ENCODE data around the gene IFNL2.
"Not testable (repeated sequence)": the region's sequence is repeated elsewhere in the genome, so short reads cannot be mapped to it uniquely, and the experiment has no call there.

Gene IFNL2

DNA sequence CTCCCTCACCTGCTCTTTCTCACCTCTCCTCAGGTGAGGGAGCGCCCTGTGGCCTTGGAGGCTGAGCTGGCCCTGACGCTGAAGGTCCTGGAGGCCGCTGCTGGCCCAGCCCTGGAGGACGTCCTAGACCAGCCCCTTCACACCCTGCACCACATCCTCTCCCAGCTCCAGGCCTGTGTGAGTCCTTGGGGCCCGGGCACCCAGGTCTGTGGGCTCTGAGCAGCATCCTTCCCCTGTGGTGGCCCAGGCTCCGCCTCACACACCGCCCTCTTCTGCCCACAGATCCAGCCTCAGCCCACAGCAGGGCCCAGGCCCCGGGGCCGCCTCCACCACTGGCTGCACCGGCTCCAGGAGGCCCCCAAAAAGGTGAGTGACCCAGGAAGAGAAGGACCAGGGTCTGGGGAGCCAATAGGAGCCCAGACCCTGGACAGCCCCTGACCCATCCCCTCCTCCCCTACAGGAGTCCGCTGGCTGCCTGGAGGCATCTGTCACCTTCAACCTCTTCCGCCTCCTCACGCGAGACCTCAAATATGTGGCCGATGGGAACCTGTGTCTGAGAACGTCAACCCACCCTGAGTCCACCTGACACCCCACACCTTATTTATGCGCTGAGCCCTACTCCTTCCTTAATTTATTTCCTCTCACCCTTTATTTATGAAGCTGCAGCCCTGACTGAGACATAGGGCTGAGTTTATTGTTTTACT, 29.9 kb downstream of the IFNL2 start:
- peak; percentile 69 for DNase-seq

DNA sequence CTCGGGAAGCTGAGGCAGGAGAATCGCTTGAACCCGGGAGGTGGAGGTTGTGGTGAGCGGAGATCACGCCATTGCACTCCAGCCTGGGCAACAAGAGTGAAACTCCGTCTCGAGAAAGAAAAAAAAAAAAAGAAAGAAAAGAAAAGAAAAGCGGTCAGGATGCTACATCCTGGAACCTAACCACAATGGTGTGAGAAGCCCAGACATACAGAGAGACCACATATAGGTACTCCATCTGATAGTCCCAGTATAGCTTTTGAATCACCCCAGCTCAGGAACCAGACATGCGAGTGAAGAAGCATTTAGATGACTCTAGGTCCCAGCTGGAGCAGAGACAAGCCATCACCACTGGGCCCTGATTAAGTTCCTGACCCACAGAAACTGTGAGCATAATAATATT, 31.2 kb downstream of the IFNL2 start:
- DNase-seq, result peak; percentile 33

- no peak for DNase-seq
Measured at GRCh38 chr19:39299832-39300231, 31.6 kb downstream of the IFNL2 start.

DNA sequence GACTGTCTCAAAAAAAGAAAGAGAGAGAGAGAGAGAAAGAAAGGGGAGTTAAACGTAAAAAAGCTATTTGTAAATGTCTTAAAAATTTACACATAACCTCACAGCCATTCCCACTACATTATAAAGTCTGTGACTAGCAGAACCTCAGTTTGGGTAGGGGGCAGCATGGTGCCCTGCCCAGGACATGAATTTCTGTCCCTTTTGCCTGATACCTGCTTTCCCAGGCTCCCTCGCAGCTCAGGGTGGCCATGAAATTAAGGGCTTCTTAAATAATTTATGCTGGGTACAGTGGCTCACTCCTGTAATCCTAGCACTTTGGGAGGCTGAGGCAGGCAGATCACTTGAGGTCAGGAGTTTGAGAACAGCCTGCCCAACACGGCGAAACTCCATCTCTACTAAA, 32.8 kb downstream of the IFNL2 start:
- no peak for DNase-seq

GRCh38 chr19:39301562-39301961, 33.4 kb downstream of the IFNL2 start:
- no peak for DNase-seq

DNA sequence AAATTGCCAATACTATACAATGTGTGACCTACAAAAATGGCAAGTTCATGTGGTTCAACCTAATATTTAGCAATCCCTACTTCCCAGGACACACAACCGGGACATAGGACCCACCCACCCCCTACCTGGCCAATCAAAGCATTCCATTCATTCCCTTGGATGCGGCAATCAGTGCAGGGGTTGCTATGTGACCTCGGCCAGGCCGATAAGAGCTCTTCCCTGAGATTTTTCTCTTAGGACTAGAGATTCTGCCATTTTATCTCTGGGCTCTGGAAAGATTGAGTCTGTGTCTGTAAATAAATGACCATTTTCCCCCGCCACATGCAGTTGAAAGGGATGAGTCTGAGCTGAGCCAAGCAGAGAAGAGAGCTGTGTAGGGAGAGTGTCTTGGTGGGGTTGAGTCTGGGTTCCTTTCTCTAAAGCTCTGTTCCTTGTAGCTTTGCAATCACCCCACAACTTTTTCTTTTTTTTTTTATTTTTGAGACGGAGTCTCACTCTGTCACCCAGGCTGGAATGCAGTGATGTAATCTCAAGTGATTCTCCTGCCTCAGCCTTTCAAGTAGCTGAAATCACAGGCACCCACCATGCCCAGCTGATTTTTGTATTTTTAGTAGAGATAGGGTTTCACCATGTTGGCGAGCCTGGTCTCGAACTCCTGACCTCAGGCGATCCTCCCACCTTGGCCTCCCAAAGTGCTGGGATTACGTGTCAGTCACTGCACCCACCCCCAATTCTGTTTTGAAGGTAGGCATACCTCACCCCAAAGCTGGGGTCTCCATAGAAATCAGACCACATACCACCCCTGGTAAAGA, 35.4 kb downstream of the IFNL2 start:
- DNase-seq, result no peak

- DNase-seq, result no peak
Measured at GRCh38 chr19:39304185-39304513, 36.0 kb downstream of the IFNL2 start.

GRCh38 chr19:39304701-39305571, 36.7 kb downstream of the IFNL2 start:
- DNase-seq, result no peak

- DNase-seq, result no peak
Measured at GRCh38 chr19:39306075-39306474, 37.9 kb downstream of the IFNL2 start.

- no peak for DNase-seq
Measured at GRCh38 chr19:39307046-39307821, 39.0 kb downstream of the IFNL2 start.

GRCh38 chr19:39307822-39308530, 39.8 kb downstream of the IFNL2 start:
- no peak for DNase-seq

DNA sequence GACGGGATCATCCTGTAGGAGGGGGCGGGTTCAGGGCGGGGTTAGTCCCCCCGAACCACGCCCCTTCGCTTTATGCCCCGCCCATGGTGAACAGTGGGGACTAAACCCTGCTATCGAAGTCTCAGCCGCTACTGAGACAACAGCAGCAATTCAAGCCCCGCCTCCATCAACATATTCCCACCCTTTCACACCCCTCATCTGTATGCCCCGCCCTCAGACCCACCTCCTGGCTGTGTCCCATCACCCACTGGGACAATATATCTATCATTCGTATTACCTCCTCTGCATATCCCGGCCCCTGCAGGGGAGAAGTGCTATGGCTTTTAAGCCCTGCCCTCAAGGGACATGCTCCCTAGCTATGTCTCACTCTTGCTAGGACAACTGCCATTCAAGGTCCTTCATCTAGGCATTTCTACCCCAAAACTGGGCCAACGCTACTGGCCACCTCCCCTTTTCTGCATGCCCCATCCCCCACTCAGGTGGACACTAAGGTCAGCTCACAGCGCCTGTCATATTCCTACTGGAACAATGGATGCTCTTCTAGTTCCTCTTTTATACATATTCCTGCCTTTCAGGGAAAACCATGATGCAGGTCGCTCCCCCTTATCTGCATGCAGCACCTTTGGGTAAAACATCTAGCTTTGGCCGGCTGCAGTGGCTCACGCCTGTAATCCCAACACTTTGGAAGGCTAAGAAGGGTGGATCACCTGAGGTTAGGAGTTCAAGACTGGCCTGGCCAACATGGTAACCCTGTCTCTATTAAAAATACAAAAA, 40.5 kb downstream of the IFNL2 start:
- DNase-seq, result no peak

GRCh38 chr19:39309305-39309670, 41.1 kb downstream of the IFNL2 start:
- DNase-seq, result not testable (repeated sequence)

GRCh38 chr19:39310558-39311311, 42.5 kb downstream of the IFNL2 start:
- no peak for DNase-seq

DNA sequence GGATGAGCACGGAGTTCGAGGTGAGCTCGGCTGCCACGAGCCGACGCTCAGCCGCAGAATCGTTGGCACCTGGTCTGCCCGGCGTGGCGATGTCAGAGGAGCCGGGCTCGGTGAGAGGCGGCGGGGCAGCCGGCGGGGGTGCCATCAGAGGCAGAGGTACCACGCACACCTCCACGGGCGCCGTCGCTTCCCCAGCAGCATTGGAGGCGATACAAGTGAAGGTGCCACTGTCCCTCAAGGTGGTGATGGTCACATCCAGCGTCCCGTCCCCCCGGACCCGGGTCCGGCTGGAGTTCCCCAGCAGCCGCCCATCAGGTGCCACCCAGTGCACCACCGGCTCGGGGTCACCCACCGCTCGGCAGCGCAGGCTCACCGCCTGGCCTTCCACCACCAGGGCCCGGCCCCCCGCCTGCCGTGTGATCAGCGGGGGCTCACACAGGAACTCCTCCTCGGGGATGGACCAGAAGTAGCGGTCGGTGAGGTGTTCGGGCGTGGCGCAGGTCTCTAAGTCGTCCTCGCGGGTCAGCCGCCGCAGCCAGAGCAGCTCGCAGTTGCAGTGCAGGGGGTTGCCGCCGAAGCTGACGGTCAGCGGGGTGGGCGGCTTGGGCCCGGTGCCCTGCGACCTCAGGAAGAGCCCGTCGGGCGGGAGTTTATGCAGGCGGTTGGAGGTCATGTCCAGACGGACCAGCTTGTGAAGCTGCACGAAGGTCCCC, 46.0 kb downstream of the IFNL2 start:
- no peak for DNase-seq

GRCh38 chr19:39315933-39316332, 47.7 kb downstream of the IFNL2 start:
- no peak for DNase-seq

DNA sequence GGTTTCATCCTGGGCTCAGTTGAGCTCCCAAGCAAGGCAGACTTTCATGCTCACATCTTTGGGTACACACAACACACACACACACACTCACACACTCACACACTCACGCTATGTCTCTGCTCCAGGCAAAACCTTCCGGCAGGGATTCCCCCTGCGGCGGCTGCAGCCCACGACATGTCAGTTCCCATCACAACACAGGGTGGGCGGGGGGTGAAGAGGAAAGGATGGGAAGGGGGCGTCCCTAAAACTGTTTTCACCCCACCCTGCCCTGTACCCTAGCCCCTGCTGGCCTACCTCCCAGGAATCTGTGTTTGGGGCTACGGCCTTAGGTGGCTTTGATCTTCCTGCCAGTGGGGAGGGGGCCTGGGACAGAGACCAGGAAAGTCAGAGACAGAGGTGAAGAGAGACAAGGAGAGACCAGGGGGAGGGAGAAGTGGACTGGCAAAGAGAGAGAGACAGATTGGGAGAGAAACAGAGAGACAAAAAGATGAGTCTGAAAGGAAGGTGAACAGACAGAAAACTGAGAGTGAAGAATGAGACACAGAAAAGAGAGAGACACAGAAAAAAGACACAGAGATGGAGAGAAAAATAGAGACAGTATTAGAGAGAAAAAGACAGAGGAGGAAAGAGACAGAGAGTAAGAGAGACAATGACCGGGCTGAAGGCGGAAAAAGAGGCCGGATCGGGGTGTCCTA, 48.6 kb downstream of the IFNL2 start:
- DNase-seq, result no peak

GRCh38 chr19:39317476-39317875, 49.3 kb downstream of the IFNL2 start:
- no peak for DNase-seq

GRCh38 chr19:39318071-39318470, 49.9 kb downstream of the IFNL2 start:
- DNase-seq, result no peak
